ENCODE data around the gene KRTAP1-5. TPM values are rescaled to one million over a fixed set of nuclear protein-coding genes. Genes with fewer than 3 reads are reported as not detected.
"Not testable (repeated sequence)": the region's sequence is repeated elsewhere in the genome, so short reads cannot be mapped to it uniquely, and the experiment has no call there.

Gene KRTAP1-5
- total RNA-seq, 6 experiments from 2014 or later: 61.6 to 114 (median 76.8) TPM

DNA sequence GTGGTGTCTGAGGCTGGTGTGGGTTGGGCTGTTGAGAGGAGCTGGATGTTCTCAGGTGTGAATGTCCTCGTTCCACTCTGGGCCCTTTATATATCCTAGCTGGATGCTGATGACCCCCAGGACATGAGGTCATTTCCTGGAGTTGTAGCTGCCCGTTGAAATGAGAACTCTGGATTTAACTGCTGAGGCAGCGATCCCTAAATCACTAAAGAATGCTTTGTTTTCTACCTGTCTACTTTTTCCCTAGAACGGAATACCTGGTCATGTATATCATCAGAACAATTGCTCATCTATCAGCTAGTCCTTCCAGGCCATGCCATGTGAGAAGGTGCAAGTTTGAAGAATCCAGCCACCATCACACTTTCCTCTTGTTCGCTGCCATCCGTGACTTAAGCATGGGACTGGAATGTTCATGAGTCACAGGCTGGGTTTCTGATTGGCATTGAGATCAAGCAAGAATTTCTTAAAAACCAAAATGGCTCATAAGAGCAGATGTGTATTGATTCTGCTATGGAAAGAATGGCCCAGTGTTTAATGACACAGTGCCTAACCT is 33.1 kb upstream of the KRTAP1-5 start, which contains the start of gene KRTAP2-3:
Gene KRTAP2-3 (minus strand): TSS at position 63 of the 553 bp plus-strand sequence. CDS start 64 bp downstream, outside the sequence.
- peak; percentile 89 for DNase-seq
- H3K4me3 Mint-ChIP-seq: peak within 1 kb of the TSS; percentile 75
- no peak for TF ChIP-seq CTCF (IDR thresholded peaks at IDR 0.05)
- H3K9me3 Mint-ChIP-seq: no peaks in the 10 kb centered on the region
- peak within 1 kb of the TSS; percentile 93 for H3K27ac Mint-ChIP-seq
- peaks cover 4% of the 10 kb centered on the region for H3K27me3 Mint-ChIP-seq (ENCODE audit: insufficient read depth)
- H3K4me1 Mint-ChIP-seq (ENCODE audit: low read depth): peaks cover 93% of the 10 kb centered on the region
- H3K36me3 Mint-ChIP-seq (ENCODE audit: low read depth): peaks cover 8% of the 10 kb centered on the region

DNA sequence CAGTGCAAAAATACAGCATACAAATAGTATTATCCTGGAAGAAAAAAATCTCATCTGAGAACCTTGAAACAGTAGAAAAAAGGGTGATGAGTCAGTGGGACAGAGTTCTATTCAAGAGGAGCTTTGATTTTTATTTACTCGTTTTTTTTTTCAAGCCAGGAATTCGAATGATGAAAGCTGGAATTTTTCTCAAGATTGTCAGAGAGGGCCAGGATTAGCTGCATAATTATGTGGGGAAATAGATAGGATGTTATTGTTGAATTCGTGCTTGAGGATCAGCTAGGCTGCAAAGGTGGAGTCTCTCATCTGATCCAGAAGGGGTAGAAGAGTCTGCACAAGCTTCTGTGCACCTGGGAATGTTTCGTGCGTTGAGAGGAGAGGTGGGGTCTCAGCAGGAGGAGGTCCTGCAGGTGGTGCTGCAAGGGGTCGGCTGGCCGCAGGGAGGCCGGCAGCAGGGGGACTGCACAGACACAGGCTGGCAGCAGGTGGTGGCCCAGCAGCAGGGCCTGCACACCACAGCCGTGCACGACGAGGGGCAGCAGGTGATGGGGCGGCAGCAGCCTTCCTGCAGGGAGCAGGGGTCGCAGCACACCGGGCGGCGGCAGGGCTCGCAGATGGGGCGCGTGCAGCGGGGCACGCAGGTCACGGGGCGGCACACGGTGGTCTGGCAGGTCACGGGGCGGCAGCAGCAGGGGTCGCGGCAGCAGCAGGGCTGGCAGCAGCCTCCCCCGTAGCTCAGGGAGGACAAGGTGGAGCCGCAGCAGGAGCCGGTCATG is 32.5 kb upstream of the KRTAP1-5 start:
- H3K9me3 Mint-ChIP-seq: not testable (repeated sequence)

GRCh38 chr17:41058741-41059140 is 31.7 kb upstream of the KRTAP1-5 start:
- peaks cover under 1% of the 10 kb centered on the region; the same call in 1 of the 2 replicates for H3K9me3 Mint-ChIP-seq

More for the DNA sequence above, 32.5 kb upstream of the KRTAP1-5 start:
- DNase-seq: peak; percentile 84
- H3K36me3 Mint-ChIP-seq (ENCODE audit: low read depth); H3K27me3 Mint-ChIP-seq (ENCODE audit: insufficient read depth): not testable (repeated sequence)
- Mint-ChIP-seq H3K4me3 (peak overlapping the region; percentile 75), H3K27ac (peak overlapping the region; percentile 93), H3K4me1 (ENCODE audit: low read depth) (peaks cover 88% of the 10 kb centered on the region)

DNA sequence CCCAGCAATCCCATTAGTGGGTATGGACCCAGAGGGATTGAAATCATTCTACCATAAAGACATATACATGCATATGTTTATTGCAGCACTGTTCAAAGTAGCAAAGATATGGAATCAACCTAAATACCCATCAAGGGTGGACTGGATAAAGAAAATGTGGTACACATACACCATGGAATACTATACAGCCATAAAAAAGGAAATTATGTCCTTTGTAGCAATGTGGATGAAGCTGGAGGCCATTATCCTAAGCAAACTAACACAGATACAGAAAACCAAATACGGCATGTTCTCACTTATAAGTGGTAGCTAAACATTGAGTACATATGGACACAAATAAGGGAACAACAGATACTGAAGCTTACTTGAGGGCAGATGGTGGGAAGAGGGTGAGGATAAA is 30.5 kb upstream of the KRTAP1-5 start:
- H3K36me3 Mint-ChIP-seq (ENCODE audit: low read depth): peaks cover 17% of the 10 kb centered on the region
- no peak for TF ChIP-seq CTCF (IDR thresholded peaks at IDR 0.05)
- peak overlapping the region; percentile 62 for H3K27ac Mint-ChIP-seq

More at GRCh38 chr17:41058741-41059140, 31.7 kb upstream of the KRTAP1-5 start:
- peaks cover 9% of the 10 kb centered on the region for H3K36me3 Mint-ChIP-seq (ENCODE audit: low read depth)
- no peak for DNase-seq
- peaks cover 4% of the 10 kb centered on the region for H3K27me3 Mint-ChIP-seq (ENCODE audit: insufficient read depth)
- TF ChIP-seq CTCF (IDR thresholded peaks at IDR 0.05): no peak
- H3K4me1 Mint-ChIP-seq (ENCODE audit: low read depth): peaks cover 88% of the 10 kb centered on the region
- H3K4me3 Mint-ChIP-seq: 0 out of 2 replicates have a peak overlapping the region, but pooled peaks have one; percentile 75
- peak overlapping the region; percentile 90 for H3K27ac Mint-ChIP-seq

GRCh38 chr17:41055130-41055529 is 28.1 kb upstream of the KRTAP1-5 start, which contains the start of gene KRTAP2-2:
TSS of gene KRTAP2-2 (minus strand) at chr17:41055230. CDS start at chr17:41055211, 19 bp downstream.
- H3K4me1 Mint-ChIP-seq (ENCODE audit: low read depth): peaks cover 80% of the 10 kb centered on the region
- H3K4me3 Mint-ChIP-seq; H3K9me3 Mint-ChIP-seq; H3K27me3 Mint-ChIP-seq (ENCODE audit: insufficient read depth); DNase-seq: not testable (repeated sequence)
- peak within 1 kb of the TSS; percentile 48; the same call in 1 of the 2 replicates for H3K27ac Mint-ChIP-seq
- H3K36me3 Mint-ChIP-seq (ENCODE audit: low read depth): peaks cover 24% of the 10 kb centered on the region

More for the DNA sequence above, 30.5 kb upstream of the KRTAP1-5 start:
- H3K4me1 Mint-ChIP-seq (ENCODE audit: low read depth): peaks cover 88% of the 10 kb centered on the region
- peaks cover 6% of the 10 kb centered on the region; the same call in 1 of the 2 replicates for H3K9me3 Mint-ChIP-seq
- no peak for DNase-seq
- peaks cover 4% of the 10 kb centered on the region for H3K27me3 Mint-ChIP-seq (ENCODE audit: insufficient read depth)
- no peak overlapping the region for H3K4me3 Mint-ChIP-seq

GRCh38 chr17:41054556-41054955 is 27.5 kb upstream of the KRTAP1-5 start:
- Mint-ChIP-seq H3K4me1 (ENCODE audit: low read depth) (peaks cover 81% of the 10 kb centered on the region), H3K36me3 (ENCODE audit: low read depth) (peaks cover 24% of the 10 kb centered on the region)
- H3K4me3 Mint-ChIP-seq; DNase-seq; H3K9me3 Mint-ChIP-seq; H3K27ac Mint-ChIP-seq; H3K27me3 Mint-ChIP-seq (ENCODE audit: insufficient read depth): not testable (repeated sequence)

GRCh38 chr17:41054025-41054424 is 27.0 kb upstream of the KRTAP1-5 start:
- peaks cover 6% of the 10 kb centered on the region; the same call in 1 of the 2 replicates for H3K9me3 Mint-ChIP-seq
- peak overlapping the region; percentile 68; the same call in 1 of the 2 replicates for H3K27ac Mint-ChIP-seq
- no peak overlapping the region for H3K4me3 Mint-ChIP-seq
- no peak for TF ChIP-seq CTCF (IDR thresholded peaks at IDR 0.05)
- H3K4me1 Mint-ChIP-seq (ENCODE audit: low read depth): peaks cover 80% of the 10 kb centered on the region
- DNase-seq: no peak
- H3K36me3 Mint-ChIP-seq (ENCODE audit: low read depth): peaks cover 24% of the 10 kb centered on the region
- peaks cover 1% of the 10 kb centered on the region; the same call in 1 of the 2 replicates for H3K27me3 Mint-ChIP-seq (ENCODE audit: insufficient read depth)
